ENCODE results near the gene TMTC1.

GRCh38 chr12:29750928-29751220 is 32.9 kb downstream of the TMTC1 start:
- no peak for TF ChIP-seq POLR2A (IDR thresholded peaks at IDR 0.05)
- TF ChIP-seq CTCF (IDR thresholded peaks at IDR 0.05), result no peak

Measured in uterus (tissue), 2 donors.